GM12892 (cell line): ENCODE data around the gene LYRM4.

Experiments
- POLR2A ChIP-seq: IDR thresholded peaks from 2 replicates; pipeline ENCODE4 v1.6.1; 2011; ENCODE audit warnings: low read depth, low read length, control low read depth
- POLR2AphosphoS5 ChIP-seq: IDR thresholded peaks from 2 replicates; pipeline ENCODE4 v1.6.1; 2011; ENCODE audit warnings: low read depth, low read length, control low read depth

DNA sequence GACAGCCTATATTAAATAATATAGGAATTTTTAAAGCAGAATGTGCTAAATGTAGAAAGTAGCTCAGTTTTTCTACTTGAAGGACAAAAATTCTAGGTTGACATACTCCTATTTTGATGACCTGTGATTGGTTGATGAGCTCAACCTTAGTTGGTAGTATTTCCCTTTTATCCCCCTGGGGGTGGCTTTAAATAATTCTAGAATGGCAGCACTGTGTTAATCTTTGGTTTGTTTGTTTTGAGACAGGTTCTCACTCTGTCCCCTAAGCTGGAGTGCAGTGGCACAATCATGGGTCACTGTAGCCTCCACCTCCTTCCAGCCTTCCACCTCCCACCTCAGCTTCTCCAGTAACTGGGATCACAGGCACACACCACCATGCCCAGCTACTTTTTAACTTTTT, 29.8 kb upstream of the LYRM4 start:
- TF ChIP-seq POLR2AphosphoS5 (no peak), POLR2A (no peak)
